IMR-90 (cell line): Measurements from ENCODE around the gene KRTAP10-3. TPM values are rescaled to one million over a fixed set of nuclear protein-coding genes. Genes with fewer than 3 reads are reported as not detected.

Experiments used
- ATAC-seq: fragments of 200-7000 bp; cut with Tn5 transposase; 2 replicates; pipeline ENCODE4 v1.9.1; 2020; ENCODE audit warnings: low read depth, mild to moderate bottlenecking, moderate library complexity
- BruUV-seq: library from RNA; stranded (reverse); fragments of 400-500 nt; replicated peaks from 2 replicates; lab custom pipeline; 2021; lab: Mats Ljungman, UMichigan
- CTCF ChIA-PET: fragments of 300-600 bp; formaldehyde crosslinking; extraction: SDS; loops from one replicate; lab custom pipeline; 2021; ENCODE audit warnings: antibody characterized with exemption; lab: Yijun Ruan, JAX
- POLR2A ChIA-PET: fragments of 300-600 bp; sonication (Branson Sonifier 250); formaldehyde crosslinking; loops from one replicate; lab custom pipeline; 2022; ENCODE audit warnings: antibody characterized with exemption; ENCODE audit not compliant: unreplicated experiment; lab: Charles Lee
- DNase-seq: peaks from one replicate; pipeline ENCODE4 v3.0.0; 2013
- H2AFZ ChIP-seq: replicated peaks from 2 replicates; pipeline ENCODE3; 2013; ENCODE audit warnings: low read length, mild to moderate bottlenecking; ENCODE audit not compliant: poor library complexity
- H2AK5ac ChIP-seq: 2 replicates; pipeline ENCODE4 v1.6.1; 2013; ENCODE audit warnings: low read depth, low read length, inconsistent platforms
- H2AK9ac ChIP-seq: replicated peaks from 2 replicates; pipeline ENCODE3; 2013; ENCODE audit warnings: mild to moderate bottlenecking, low read depth, low read length, moderate library complexity; ENCODE audit not compliant: poor library complexity
- H2BK120ac ChIP-seq: 2 replicates; pipeline ENCODE4 v1.6.1; 2013; ENCODE audit warnings: low read depth, low read length, inconsistent platforms
- H2BK15ac ChIP-seq: 3 replicates; pipeline ENCODE4 v1.6.1; 2013; ENCODE audit warnings: low read depth, low read length, inconsistent platforms
- H2BK20ac ChIP-seq: 2 replicates; pipeline ENCODE4 v1.6.1; 2013; ENCODE audit warnings: low read depth, mild to moderate bottlenecking, inconsistent platforms, low read length, moderate library complexity
- H2BK5ac ChIP-seq: 2 replicates; pipeline ENCODE4 v1.6.1; 2013; ENCODE audit warnings: mild to moderate bottlenecking, low read depth, low read length, inconsistent platforms; ENCODE audit not compliant: poor library complexity, severe bottlenecking
- H3K14ac ChIP-seq: replicated peaks from 2 replicates; pipeline ENCODE4 v1.6.1; 2013; ENCODE audit warnings: low read depth, low read length, inconsistent platforms
- H3K18ac ChIP-seq: 2 replicates; pipeline ENCODE4 v1.6.1; 2013; ENCODE audit warnings: low read depth, low read length, control low read depth
- H3K23ac ChIP-seq: 2 replicates; pipeline ENCODE4 v1.6.1; 2013; ENCODE audit warnings: low read depth, low read length, inconsistent platforms
- H3K27ac ChIP-seq: 2 replicates; pipeline ENCODE4 v1.5.1; 2013; ENCODE audit warnings: mild to moderate bottlenecking, control low read depth, low read length; ENCODE audit not compliant: insufficient read depth
- H3K27me3 ChIP-seq: 2 replicates; pipeline ENCODE4 v1.6.1; 2013; ENCODE audit warnings: low read length; ENCODE audit not compliant: control insufficient read depth, insufficient read depth
- H3K36me3 ChIP-seq: 2 replicates; pipeline ENCODE4 v1.6.1; 2013; ENCODE audit warnings: low read length, mixed read lengths; ENCODE audit not compliant: control insufficient read depth, insufficient read depth
- H3K4ac ChIP-seq: 2 replicates; pipeline ENCODE4 v1.6.1; 2013; ENCODE audit warnings: low read depth, low read length, inconsistent platforms
- H3K4me1 ChIP-seq: 2 replicates; pipeline ENCODE4 v1.6.1; 2013; ENCODE audit warnings: low read length, mixed read lengths; ENCODE audit not compliant: control insufficient read depth, insufficient read depth
- H3K4me2 ChIP-seq: 2 replicates; pipeline ENCODE4 v1.6.1; 2013; ENCODE audit warnings: low read depth, mild to moderate bottlenecking, control low read depth, low read length, moderate library complexity
- H3K4me3 ChIP-seq: 2 replicates; pipeline ENCODE4 v1.5.1; 2013; ENCODE audit warnings: low read depth, mild to moderate bottlenecking, control low read depth, low read length, moderate library complexity; ENCODE audit not compliant: insufficient read depth
- H3K56ac ChIP-seq: 2 replicates; pipeline ENCODE4 v1.6.1; 2013; ENCODE audit warnings: low read length, inconsistent platforms; ENCODE audit not compliant: insufficient read depth; ENCODE audit errors: extremely low read depth
- H3K79me1 ChIP-seq, 2 experiments: 2 replicates each; pipeline ENCODE4 v1.6.1; 2013; ENCODE audit warnings: low read length in 2 of 2, inconsistent platforms in 1 of 2, low read depth in 1 of 2
- H3K9ac ChIP-seq: 2 replicates; pipeline ENCODE4 v1.6.1; 2013; ENCODE audit warnings: low read depth, low read length, control low read depth
- H3K9me1 ChIP-seq: 2 replicates; pipeline ENCODE4 v1.6.1; 2013; ENCODE audit warnings: low read length, inconsistent platforms; ENCODE audit not compliant: insufficient read depth
- H3K9me3 ChIP-seq: 2 replicates; pipeline ENCODE4 v1.6.1; 2013; ENCODE audit warnings: low read length; ENCODE audit not compliant: control insufficient read depth, insufficient read depth
- H4K20me1 ChIP-seq: 2 replicates; pipeline ENCODE4 v1.6.1; 2013; ENCODE audit warnings: low read length, inconsistent platforms; ENCODE audit not compliant: insufficient read depth
- H4K5ac ChIP-seq: 2 replicates; pipeline ENCODE4 v1.6.1; 2013; ENCODE audit warnings: mild to moderate bottlenecking, low read depth, low read length, control low read depth
- H4K8ac ChIP-seq, 2 experiments: 2 replicates each; pipeline ENCODE4 v1.6.1; 2013; ENCODE audit warnings: low read depth in 2 of 2, low read length in 2 of 2, control low read depth in 1 of 2, inconsistent platforms in 1 of 2
- H4K91ac ChIP-seq: 2 replicates; pipeline ENCODE4 v1.6.1; 2013; ENCODE audit warnings: low read depth, low read length, inconsistent platforms; ENCODE audit not compliant: insufficient read depth
- CEBPB ChIP-seq: IDR thresholded peaks from 2 replicates; pipeline ENCODE4 v1.6.1; 2012; ENCODE audit warnings: low read depth, low read length, improper control_type of control experiment
- NFE2L2 ChIP-seq: fragments of 150-350 bp; IDR thresholded peaks from 2 replicates; pipeline ENCODE4 v1.6.1; 2016; ENCODE audit warnings: low read depth, mild to moderate bottlenecking, low read length
- WGBS, 2 experiments: methylation state at CpG; one replicate each; pipeline versions ENCODE4 v1.1.5 to v1.1.7; 2013; ENCODE audit warnings: missing lambda C conversion rate in 2 of 2; ENCODE audit not compliant: insufficient read length in 1 of 2; ENCODE audit errors: extremely low coverage in 2 of 2; 5-methylcytosine and 5-hydroxymethylcytosine counted together
- dilution Hi-C: fragments of 300-500 bp; cut with HindIII; formaldehyde crosslinking; loops from one replicate; pipeline ENCODE4 v1.14.3; 2018; ENCODE audit warnings: low sequenced_read_pairs; ENCODE audit not compliant: unreplicated experiment
- in situ Hi-C: fragments of 300-500 bp; cut with MboI; formaldehyde crosslinking; loops from 3 replicates; pipeline ENCODE4 v1.14.3; 2019; ENCODE audit warnings: low sequenced_read_pairs, inconsistent platforms, mixed read lengths
- intact Hi-C: fragments of 100-400 bp; cut with micrococcal nuclease; formaldehyde crosslinking; loops from 2 replicates; pipeline ENCODE4 v1.10.0; 2022
- polyA plus RNA-seq, 3 experiments: library from polyadenylated mRNA; depleted of rRNA; stranded (reverse); fragments of >200 nt; gene quantifications; 2 replicates each; pipeline ENCODE4 v1.2.3, GENCODE V29; 2012; ENCODE audit warnings: low replicate concordance in 1 of 3
- total RNA-seq: library from RNA; depleted of rRNA; stranded (reverse); fragments of >200 nt; gene quantifications from 2 replicates; pipeline ENCODE4 v1.2.3, GENCODE V29; 2012

Gene KRTAP10-3
- total and polyA plus RNA-seq, 2 of the 4 experiments (the other 2 are of a cell fraction): not detected

DNA sequence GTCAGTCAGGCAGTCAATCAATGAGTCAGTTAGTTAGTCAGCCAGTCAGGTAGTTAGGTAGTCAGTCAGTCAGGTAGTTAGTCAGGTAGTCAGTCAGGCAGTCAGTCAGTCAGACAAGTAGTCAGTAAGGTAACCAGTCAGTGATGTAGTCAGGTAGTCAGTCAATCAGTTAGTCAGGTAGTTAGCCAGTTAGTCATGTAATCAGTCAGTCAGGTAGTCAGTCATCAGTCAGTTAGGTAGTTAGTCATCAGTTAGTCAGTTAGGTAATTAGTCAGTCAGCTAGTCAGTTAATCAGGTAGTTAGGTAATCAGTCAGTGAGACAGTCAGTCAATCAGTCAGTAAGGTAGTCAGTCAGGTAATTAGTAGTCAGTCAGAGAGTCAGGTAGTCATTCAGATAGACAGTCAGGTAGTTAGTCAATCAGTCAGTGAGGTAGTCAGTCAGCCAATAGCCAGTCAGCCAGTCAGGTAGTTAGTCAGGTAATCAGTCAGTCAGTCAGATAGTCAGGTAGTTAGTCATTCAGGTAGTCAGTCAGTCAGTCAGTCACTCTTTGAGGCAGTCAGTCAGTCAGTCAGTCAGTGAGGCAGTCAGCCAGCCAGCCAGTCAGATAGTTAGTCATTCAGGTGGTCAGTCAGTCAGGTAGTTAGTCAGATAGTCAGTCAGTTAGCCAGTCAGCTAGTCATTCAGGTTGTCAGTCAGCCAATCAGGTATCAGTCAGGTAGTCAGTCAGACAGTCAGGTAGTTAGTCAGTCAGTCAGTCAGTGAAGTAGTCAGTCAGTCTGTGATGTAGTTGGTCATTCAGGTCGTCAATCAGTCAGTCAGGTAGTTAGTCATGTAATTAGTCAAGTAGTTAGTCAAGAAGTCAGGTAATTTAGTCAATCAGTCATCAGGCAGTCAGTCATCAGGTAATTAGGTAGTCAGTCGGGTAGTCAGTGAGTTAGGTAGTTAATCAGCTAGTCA, 33.9 kb downstream of the KRTAP10-3 start:
- no peak overlapping the region for H3K4me3 ChIP-seq
- no peak overlapping the region for H3K14ac ChIP-seq
- H3K9me1 ChIP-seq: no peaks in the 10 kb centered on the region
- H3K27ac ChIP-seq: no peak overlapping the region
- peaks cover 24% of the 10 kb centered on the region for H3K9me3 ChIP-seq
- ATAC-seq: no peak
- no peak for DNase-seq
- H4K5ac ChIP-seq: no peak overlapping the region
- H4K8ac ChIP-seq: no peak overlapping the region
- no peak overlapping the region for H2BK5ac ChIP-seq
- intact Hi-C loops (no loop called here), in situ Hi-C loops (loop anchor here (25.0 kb wide), 1 partner anchor 413 kb away; the partner anchor contains the start of gene SLX9), dilution Hi-C loops (no loop called here)
- H3K79me1 ChIP-seq: no peaks in the 10 kb centered on the region
- CTCF ChIA-PET: no interaction called here
- no peak overlapping the region for H3K4me2 ChIP-seq
- H2AFZ ChIP-seq: no peak overlapping the region
- H3K9ac ChIP-seq: no peak overlapping the region
- H3K36me3 ChIP-seq: no peaks in the 10 kb centered on the region
- TF ChIP-seq NFE2L2 (no peak), CEBPB (no peak)
- no peak overlapping the region for H2AK9ac ChIP-seq
- POLR2A ChIA-PET: no interaction called here
- no peak overlapping the region for H3K18ac ChIP-seq
- no peak overlapping the region for H3K4ac ChIP-seq
- 43% methylated on average over 1 of the region's 2 CpGs; no CpG with 5 or more reads in 1 of the 2 experiments for WGBS, 2 experiments
- H4K91ac ChIP-seq: no peak overlapping the region
- H3K4me1 ChIP-seq: no peaks in the 10 kb centered on the region
- H2BK20ac ChIP-seq: no peak overlapping the region
- H3K23ac ChIP-seq: no peak overlapping the region
- H2BK120ac ChIP-seq: no peak overlapping the region
- no peaks in the 10 kb centered on the region for H4K20me1 ChIP-seq
- no peak overlapping the region for H3K56ac ChIP-seq
- no peak overlapping the region for H2AK5ac ChIP-seq
- no peak overlapping the region for H2BK15ac ChIP-seq
- no peaks in the 10 kb centered on the region for H3K27me3 ChIP-seq
- no TSS peak for BruUV-seq
